Adipose tissue (tissue), 3 donors: ENCODE measurements around the gene POLR1A. TPM values are rescaled to one million over a fixed set of nuclear protein-coding genes. Genes with fewer than 3 reads are reported as not detected.
"Not testable (repeated sequence)": the region's sequence is repeated elsewhere in the genome, so short reads cannot be mapped to it uniquely, and the experiment has no call there.

Experiments
- H3K27ac ChIP-seq: one replicate; pipeline ENCODE4 v1.5.1; 2013; ENCODE audit warnings: low read depth, low read length
- WGBS, 3 donors: extraction: QIAGEN DNeasy Blood & Tissue Kit; methylation state at CpG; one replicate each; pipeline ENCODE4 v1.1.7; 2013; 5-methylcytosine and 5-hydroxymethylcytosine counted together
- polyA plus RNA-seq, 3 donors: library from polyadenylated mRNA; stranded (reverse); fragments of 200-250 nt; gene quantifications; one replicate each; pipeline ENCODE4 v1.2.3, GENCODE V29; 2013
- donor health status: healthy with polysubstance abuse.
- donor health status: Bipolar disorder and iron deficiency.
- donor health status: healthy.

Gene POLR1A
- polyA plus RNA-seq, 3 donors = 2.7 to 7.3 (median 3.9) TPM

DNA sequence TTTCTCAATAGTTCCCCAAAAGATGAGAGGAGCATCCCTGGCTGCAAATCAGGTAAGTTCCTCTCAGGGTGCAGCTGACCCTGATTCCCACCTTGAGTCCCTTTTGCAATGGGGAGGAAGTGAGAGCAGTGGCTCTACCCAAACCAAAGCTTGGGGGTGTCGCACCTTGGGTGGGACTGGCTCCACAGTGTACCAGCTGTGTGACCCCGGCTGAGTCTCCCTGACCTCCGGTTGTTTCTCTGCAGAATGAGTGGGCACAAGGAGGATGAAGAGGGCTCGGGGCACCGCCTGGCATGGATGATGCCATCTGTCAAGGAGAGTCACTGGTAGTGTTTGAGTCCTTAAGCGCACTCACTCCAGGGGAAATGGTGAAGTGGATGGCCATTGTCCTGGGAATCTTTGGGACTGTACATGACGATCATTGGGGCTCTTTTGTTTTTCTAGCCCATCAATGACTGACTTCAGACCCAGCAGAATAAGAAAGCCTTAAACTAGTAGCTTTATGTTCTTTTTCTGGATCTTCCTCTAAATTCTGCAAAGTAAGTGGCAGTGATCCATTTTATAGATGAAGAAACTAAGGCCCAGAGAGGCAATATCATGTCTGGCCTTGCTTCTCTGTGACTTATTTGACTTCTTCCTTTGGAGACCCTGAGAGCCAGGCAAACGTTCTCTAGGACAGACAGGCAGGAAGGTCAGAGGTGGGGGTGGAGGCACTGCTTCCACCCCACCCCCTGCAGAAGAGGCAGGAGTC is 110.6 kb downstream of the POLR1A start:
- 76 to 91% (median 83%) methylated on average over 8 of the region's 8 CpGs for WGBS, 3 donors
- no peak overlapping the region for H3K27ac ChIP-seq

DNA sequence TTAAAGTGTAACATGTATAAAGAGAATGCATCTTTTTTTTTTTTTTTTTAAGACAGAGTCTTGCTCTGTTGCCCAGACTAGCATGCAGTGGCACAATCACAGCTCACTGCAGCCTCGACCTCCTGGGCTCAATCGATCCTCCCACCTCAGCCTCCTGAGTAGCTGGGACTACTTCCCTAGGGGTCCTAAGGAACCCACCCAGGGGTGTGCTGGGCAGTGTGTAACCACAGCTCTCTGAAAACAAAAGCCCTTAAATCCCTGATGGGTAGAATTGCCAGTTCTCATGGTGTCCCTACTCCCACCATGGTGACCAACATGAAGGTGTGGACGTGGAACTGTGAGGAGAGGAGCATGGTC is 111.3 kb downstream of the POLR1A start:
- 67 to 88% (median 68%) methylated on average over 3 of the region's 3 CpGs for WGBS, 3 donors
- H3K27ac ChIP-seq = no peak overlapping the region

DNA sequence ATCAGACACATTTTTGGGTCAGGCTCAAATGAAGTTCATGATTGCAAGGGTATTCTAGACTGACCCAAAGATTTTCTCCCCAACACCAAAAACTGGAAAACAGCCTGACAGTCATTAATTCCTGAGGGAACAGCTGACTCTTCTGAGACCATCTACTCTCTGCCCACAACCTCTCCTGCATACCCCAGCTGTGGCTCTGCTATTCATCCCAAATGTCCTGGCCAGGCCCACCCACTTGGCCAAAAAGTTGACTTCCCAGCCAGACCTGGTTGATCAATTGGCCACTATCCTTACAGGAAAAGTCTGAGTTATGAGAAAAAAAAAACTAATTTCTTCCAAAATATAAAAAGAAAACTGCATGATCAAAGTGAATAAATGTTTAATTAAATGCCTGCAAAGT is 113.1 kb downstream of the POLR1A start:
- no peak overlapping the region for H3K27ac ChIP-seq

DNA sequence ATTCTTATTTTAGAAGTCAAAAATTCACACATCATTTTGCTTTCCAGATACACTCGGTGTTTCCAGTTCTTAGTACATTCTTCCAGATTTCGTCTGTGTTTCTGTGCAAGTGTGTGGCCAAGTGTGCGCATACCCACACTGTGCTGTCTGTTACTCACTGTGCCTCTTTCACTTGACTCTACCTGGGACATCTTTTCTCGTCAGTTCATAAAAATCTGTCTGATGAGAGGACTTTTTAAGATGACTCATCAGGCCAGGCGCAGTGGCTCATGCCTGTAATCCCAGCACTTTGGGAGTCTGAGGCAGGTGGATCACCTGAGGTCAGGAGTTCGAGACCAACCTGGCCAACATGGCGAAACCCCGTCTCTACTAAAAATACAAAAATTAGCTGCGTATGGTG is 113.6 kb downstream of the POLR1A start:
- WGBS, 3 donors = 96 to 98% (median 97%) methylated on average over 9 of the region's 9 CpGs
- not testable (repeated sequence) for H3K27ac ChIP-seq

DNA sequence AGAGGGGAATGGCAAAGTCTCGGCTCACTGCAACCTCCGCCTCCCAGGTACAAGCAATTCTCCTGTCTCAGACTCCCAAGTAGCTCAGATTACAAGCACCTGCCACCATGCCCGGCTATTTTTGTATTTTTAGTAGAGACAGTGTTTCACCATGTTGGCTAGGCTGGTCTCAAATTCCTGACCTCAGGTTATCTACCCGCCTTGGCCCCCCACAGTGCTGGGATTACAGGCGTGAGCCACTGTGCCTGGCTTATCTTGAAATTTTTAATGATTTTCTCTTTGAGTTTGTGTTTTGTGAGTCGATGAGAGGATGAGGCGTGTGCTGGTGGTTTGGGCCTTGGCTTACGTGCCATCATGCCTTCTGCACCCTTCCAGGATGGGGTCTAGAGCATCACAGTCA is 115.6 kb downstream of the POLR1A start:
- WGBS, 3 donors = 68 to 90% (median 87%) methylated on average over 8 of the region's 8 CpGs
- no peak overlapping the region for H3K27ac ChIP-seq

DNA sequence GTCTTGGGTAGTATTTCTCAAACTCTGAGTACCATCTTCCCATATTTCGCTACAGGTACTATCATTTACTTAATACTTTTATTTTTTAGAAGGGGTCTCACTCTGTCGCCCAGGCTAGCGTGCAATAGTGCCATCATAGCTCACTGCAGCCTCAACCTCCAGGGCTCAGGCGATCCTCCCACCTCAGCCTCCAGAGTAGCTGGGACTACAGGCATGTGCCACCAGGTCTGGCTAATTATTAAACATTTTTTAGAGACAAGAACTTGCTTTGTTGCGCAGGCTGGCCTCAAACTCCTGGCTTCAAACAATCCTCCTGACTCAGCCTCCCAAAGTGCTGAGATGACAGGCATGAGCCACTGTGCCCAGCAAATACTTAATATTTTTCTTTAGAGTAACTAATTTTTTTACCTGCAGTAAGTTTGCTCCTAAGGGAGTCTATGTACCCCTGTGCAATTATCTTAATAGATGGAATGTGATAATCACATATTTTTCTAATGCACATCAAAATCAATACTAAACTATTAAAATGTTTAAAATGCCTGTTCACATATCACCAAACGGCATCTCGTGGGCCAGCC is 116.3 kb downstream of the POLR1A start:
- H3K27ac ChIP-seq = no peak overlapping the region
- whole genome bisulfite sequencing, 3 donors = 82 to 88% (median 84%) methylated on average over 7 of the region's 7 CpGs

DNA sequence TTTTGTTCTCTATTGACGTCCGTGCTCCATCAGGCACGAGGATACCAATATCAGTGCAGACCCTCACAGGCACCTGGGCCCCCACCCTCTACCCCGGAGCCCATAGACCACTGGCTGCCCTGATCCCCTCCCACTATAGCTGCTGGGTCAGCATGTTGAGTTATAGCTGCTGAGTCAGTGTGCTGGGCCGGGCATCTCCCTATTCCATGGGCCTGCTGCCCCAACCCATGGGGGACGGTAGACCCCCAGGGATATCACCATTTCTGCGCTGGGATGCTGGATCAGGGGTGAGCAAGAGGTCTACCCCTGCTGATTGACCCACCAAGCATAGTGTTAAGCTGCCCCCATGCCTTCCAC is 116.8 kb downstream of the POLR1A start:
- 73 to 90% (median 84%) methylated on average over 7 of the region's 7 CpGs for WGBS, 3 donors
- no peak overlapping the region for H3K27ac ChIP-seq

DNA sequence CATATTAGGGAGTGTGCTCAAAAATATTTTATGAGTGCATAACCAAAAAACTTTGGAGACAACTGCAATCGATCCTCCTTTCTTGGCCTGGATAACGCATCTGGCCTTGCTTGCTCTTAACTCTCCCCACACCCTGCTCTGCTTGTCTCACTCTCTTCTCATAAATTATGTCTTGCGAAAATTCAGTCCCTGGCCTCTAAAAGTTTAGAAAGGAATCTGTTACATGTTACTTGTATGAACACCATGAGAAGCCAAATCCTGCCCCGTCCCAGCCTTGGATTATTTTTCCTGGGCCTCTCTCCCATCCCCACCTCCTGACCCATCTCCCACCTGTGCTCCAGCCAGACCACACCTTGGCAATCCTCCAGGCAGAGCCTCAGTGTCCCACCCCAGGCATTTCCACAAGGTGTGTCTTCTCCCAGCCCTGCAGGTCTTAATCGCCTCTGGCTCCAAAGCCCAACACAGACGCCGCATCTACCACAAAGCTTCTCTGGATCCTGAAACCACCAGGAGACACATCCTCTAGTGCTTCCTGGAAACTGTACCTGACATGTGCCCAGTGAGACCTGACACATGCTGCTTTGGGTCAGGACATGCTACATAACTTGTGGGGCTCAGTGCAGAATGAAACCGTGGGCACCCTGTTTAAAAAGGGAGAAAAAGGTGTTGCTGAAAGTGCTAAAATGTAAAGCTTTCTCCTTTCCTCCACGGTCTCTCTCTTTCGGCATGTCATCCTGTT is 117.3 kb downstream of the POLR1A start:
- H3K27ac ChIP-seq = peak overlapping the region; percentile 55
- WGBS, 3 donors = 67 to 81% (median 67%) methylated on average over 10 of the region's 10 CpGs

DNA sequence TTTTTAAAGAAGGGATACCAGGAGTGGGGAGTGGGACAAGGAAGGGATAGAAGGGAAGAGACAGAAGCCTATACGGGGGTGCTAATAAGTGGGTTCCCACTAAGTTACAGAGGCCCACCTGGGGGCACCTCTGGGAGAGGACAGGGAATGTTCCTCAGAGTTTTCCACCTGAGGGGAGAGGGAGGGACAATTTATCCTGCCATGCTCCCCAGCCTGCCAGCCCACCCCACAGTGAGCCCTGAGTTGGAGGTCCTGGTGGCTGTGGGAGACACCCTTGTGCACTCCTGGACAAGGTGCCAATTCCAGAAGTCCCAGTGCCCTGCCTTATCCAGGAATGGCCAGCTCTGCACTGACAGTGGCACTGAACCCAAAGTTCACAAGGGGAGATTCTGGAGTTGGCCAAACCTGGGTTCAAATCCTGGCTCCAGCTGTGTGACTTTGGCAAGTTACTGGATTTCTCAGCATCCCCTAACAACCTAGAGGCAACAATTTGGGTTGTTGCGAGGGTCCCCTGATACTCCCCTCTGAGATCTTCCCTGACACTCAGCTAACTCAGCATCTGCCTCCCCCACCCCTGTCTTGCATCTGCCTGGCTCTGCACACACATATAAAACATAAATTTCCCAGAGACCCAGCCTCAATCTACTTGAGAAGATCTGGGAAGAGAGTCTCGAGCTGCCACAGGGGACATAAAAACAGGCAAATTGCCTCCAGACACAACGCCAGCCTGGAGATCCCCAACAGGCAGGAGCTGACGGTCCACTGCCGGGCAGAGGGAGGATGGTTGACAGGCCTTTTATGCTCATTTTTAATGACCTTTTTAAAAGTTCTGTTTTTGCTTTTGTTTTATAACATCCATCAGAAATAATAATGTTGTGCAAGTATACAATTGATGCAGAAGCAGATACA is 118.2 kb downstream of the POLR1A start:
- H3K27ac ChIP-seq = no peak overlapping the region
- WGBS, 3 donors = 62 to 77% (median 65%) methylated on average over 6 of the region's 6 CpGs

DNA sequence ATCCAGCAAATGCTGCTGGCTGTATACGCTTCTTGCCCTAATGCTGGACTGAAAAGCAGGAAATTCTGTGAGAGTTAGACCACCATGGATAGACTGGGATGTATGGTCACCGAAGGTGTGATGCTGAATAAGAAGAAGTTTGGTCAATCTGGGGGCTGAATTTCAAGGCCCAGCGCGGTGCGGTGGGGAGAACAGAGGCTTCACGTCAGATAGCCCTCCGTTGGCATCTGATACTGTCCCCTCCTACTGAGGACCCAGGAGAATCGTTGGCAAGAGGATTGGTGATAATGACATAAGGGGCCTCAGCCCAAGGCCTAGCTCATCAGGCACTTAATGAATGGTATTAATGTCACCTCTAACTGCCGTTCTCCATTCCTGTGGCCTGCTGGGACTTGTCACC is 119.6 kb downstream of the POLR1A start:
- H3K27ac ChIP-seq = no peak overlapping the region
- WGBS, 3 donors = 93 to 96% (median 94%) methylated on average over 9 of the region's 9 CpGs

DNA sequence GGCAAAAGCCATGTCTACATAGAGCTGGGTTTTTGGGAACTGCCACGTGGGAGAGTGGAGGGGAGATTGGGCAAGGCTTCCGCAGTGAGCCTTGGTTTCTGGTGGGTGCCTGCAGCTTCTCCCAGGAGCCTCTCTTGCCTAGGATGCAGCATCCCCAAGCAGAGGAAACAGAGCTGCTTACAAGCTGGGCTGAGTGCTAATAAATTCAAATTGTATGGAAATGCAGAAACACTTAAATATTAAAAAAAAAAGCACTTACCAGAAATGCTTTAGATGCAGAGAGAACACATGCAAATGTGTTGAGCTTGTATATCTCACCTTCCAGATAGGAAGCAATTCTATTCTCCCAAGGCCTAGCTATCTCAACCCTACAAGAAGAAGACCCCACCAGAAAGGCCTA is 120.9 kb downstream of the POLR1A start:
- 63 to 77% (median 77%) methylated on average over 2 of the region's 2 CpGs for WGBS, 3 donors
- H3K27ac ChIP-seq = no peak overlapping the region

DNA sequence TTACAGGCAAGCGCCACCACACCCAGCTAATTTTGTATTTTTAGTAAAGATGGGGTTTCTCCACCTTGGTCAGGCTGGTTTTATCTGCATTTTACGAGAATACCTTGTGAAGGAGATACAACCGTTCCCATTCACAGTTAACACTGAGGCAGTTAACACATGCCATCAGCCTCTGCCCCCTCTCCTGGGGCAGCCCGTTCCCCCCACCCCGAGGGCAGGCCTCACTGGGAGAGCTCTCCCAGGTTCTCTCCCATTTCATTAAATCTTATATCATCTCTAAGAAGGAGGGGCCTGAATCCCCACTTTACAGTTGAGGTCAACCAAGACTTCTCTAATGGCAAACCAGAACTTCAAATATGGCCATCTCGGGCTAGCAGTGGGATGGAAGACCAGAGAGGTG is 121.9 kb downstream of the POLR1A start:
- 84 to 91% (median 87%) methylated on average over 6 of the region's 6 CpGs for WGBS, 3 donors
- H3K27ac ChIP-seq = no peak overlapping the region

DNA sequence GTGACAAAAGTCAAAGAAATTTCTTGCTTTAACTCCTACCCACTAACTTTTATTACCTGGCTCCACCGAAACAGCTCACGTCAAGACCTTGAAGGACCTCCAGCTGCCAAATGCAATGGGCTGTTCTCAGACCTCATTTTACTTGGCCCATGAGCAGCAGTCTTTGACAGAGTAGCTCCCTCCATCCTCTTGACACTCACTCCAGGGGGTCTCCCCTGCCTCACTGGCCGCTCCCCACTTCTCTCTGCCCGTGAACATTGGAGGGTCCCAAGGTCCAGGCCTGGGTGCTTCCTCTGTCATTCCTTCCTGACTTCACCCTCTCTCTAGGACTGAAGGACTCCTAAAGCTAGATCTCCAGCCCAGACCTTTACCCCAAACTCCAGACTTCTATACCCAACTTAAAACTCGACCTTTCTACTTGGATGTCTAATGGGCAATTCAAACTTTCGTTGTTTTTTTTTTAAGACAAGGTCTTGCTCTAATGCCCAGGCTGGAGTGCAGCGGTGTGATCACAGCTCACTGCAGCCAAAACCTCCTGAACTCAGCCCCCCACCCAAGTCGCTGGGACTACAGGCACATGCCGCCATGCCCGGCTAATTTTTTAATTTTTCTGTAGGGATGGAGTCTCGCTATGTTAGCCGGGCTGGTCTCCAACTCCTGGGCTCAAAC is 124.0 kb downstream of the POLR1A start:
- WGBS, 3 donors = 88 to 90% (median 88%) methylated on average over 12 of the region's 12 CpGs
- H3K27ac ChIP-seq = no peak overlapping the region

DNA sequence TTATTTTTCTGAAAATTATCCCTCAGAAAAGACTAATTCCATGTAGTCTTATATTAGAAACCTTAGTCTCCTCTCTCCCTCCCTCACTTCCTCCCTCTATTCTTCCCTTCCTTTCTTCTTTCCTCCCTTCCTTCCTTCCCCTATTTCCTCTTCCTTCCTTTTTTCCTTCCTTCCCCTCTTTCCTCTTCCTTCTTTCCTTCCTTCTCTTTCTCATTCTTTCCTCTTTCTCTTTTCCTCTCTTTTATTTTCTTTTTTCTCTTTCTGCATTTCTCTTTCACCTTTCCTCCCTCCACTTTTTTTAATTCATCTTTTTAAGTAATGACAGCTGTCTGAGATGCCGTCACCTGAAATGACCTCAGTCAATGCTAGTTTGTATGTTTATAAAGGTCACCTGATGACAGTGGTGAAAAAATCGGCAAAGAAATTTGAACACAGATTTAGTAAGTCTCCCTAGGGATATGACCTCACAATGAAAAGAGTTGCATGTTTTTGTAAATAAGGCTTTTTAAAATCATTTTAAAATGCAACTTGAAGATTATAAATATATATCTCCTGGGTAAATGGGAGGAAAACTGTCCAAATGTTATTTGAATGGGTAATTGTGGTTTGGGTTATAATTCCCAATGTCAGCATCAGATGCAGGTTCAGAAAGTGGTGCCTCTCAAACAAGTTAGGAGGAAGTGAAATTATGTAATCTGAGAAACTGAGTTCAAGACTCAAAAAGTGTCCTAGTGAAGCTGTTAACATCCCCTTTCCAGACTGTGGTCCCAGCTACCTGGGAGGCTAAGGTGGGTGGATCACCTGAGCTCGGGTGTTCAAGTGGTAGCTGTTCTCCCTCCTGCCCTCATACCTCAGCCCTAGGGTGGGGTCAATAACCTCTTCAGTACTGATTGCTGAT is 126.6 kb downstream of the POLR1A start:
- no peak overlapping the region for H3K27ac ChIP-seq
- WGBS, 3 donors = 46 to 64% (median 55%) methylated on average over 3 of the region's 3 CpGs

DNA sequence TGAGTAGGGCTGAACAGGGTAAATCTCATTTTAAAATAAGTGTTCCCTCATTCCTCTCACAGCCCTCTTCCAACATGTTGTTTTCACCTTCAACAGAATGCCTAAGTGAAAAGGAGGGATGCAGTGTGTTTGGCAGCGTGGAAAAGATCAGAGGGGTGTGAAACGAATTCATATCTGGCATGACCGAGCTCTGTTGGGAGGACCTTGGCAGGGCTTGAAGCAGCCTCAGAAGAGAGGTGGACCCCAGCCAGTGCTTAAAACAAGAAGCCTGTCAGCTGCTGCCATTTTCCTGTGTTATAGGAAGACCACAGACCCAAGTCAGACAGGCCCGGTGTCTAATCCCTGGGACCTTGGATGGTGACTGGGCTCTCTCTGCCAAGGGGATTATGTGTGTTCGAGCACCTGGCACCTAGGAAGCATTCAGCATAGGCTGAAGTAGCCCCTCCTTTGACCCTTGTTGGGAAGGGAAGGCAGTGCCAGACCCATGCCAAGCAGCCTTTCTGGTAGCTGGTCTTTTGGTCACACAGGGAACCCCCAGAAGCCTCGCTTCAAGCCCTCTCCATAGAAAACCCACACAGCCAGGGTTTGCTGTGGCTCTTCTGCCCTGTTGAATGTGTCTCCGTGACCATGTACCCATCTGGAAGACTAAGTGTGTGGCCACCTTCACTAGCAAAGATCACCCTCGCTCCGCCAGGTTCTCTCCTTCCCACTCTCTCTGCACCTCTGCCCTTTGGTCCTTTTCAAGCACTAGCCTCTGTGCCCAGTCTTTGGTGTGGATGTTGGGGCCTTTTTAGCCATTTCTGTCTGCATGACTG is 129.4 kb downstream of the POLR1A start:
- H3K27ac ChIP-seq = no peak overlapping the region
- 78 to 80% (median 79%) methylated on average over 9 of the region's 9 CpGs for WGBS, 3 donors

DNA sequence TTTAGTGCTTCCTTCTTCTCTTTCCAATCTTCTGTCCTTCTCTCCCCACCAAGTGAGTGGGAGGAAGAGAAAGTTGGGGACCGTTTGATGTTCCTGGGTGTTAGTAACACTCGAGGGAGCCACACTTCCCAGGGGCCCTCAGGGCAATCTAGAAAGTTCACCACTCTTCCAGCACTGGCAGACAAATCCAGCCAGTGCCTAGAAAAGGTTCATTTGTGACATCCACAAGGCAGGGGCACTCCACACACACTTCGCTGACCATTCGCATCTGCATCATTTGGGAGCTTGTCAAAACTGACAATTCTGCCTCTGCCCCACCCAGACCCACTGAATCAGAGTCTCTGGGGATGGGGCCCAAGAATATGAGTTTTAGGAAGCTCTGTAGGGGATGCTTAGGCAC is 130.1 kb downstream of the POLR1A start:
- no peak overlapping the region for H3K27ac ChIP-seq
- WGBS, 3 donors = 73 to 82% (median 75%) methylated on average over 4 of the region's 4 CpGs

DNA sequence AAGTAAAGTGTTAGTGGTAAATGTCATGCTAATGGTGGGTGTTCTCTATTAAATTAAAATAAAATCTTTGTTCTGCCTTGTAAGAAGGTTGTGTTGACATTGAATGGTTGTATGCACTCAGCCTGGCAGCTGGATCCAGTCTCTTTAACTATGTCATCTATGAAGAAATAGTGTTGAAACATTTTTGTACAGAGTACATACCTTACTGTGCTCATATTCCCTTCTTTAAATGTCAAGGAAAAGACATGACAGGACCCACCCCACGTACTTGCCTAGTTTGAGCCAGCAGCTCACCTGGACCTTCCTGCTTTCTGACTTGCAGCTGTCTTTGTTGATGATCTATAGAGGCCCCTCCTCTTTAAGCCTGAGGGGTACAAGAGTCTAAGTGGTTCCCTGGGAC is 131.3 kb downstream of the POLR1A start:
- WGBS, 3 donors = 78 to 87% (median 85%) methylated on average over 1 of the region's 1 CpG
- no peak overlapping the region for H3K27ac ChIP-seq
